Renal cortical epithelial cell (primary cell): Measurements from ENCODE around the gene ARG2. TPM values are rescaled to one million over a fixed set of nuclear protein-coding genes. Genes with fewer than 3 reads are reported as not detected.

Experiments
- DNase-seq: peaks from one replicate; pipeline ENCODE4 v3.0.0-alpha.2; 2011; ENCODE audit warnings: low read depth
- total RNA-seq: library from RNA; depleted of rRNA; stranded (reverse); fragments of >200 nt; gene quantifications from 2 replicates; pipeline ENCODE4 v1.2.3, GENCODE V29; 2014

ARG2 gene
- total RNA-seq, 1 donor from 2014 or later, result 4.5 TPM

- DNase-seq, result peak; percentile 77
Measured at GRCh38 chr14:67680121-67680602, 60.4 kb downstream of the ARG2 start.

GRCh38 chr14:67680941-67681340, 61.2 kb downstream of the ARG2 start:
- no peak for DNase-seq

GRCh38 chr14:67683842-67684241, 64.1 kb downstream of the ARG2 start:
- peak; percentile 93 for DNase-seq

GRCh38 chr14:67690011-67690410, 70.3 kb downstream of the ARG2 start:
- DNase-seq, result no peak

- DNase-seq, result peak; percentile 97
Measured at GRCh38 chr14:67694791-67695393, 75.2 kb downstream of the ARG2 start.

- DNase-seq, result peak; percentile 88
Measured at GRCh38 chr14:67695394-67695949, 75.8 kb downstream of the ARG2 start, which contains the start of gene RDH11. Gene RDH11 (minus strand): TSS chr14:67695764. CDS start chr14:67695703, 61 bp downstream.

GRCh38 chr14:67697006-67697405, 77.3 kb downstream of the ARG2 start:
- no peak for DNase-seq

- DNase-seq, result no peak
Measured at GRCh38 chr14:67698179-67698578, 78.5 kb downstream of the ARG2 start.

Other genes with a start within 250 kb of the ARG2 start
- gene PLEK2, start 207.8 kb upstream of the ARG2 start, total RNA-seq, result 12.9 and 126 TPM in 2 replicates
- gene TMEM229B, start 131.2 kb upstream of the ARG2 start, total RNA-seq, result 0.69 and 3.9 TPM in 2 replicates
- 1.7 and 7.3 TPM in 2 replicates for gene PLEKHH1, start 86.6 kb upstream of the ARG2 start, total RNA-seq
- gene PIGH, start 19.7 kb upstream of the ARG2 start, total RNA-seq, result 10.9 and 14.0 TPM in 2 replicates
- gene VTI1B, start 54.7 kb downstream of the ARG2 start, total RNA-seq, result 70.0 and 98.3 TPM in 2 replicates
- gene RDH11, start 75.8 kb downstream of the ARG2 start, total RNA-seq, result 138 and 165 TPM in 2 replicates
- gene RDH12, start 82.0 kb downstream of the ARG2 start, total RNA-seq, result not detected in 2 replicates
- 13.0 and 26.0 TPM in 2 replicates for gene ZFYVE26, start 196.7 kb downstream of the ARG2 start, total RNA-seq
- gene RAD51B, start 199.9 kb downstream of the ARG2 start, total RNA-seq, result 17.0 and 17.2 TPM in 2 replicates